Measurements from ENCODE around the gene CEMP1. TPM values are rescaled to one million over a fixed set of nuclear protein-coding genes. Genes with fewer than 3 reads are reported as not detected.

The CEMP1 gene
- polyA plus RNA-seq, 1 of the 3 experiments (the other 2 are of a cell fraction), result not detected

DNA sequence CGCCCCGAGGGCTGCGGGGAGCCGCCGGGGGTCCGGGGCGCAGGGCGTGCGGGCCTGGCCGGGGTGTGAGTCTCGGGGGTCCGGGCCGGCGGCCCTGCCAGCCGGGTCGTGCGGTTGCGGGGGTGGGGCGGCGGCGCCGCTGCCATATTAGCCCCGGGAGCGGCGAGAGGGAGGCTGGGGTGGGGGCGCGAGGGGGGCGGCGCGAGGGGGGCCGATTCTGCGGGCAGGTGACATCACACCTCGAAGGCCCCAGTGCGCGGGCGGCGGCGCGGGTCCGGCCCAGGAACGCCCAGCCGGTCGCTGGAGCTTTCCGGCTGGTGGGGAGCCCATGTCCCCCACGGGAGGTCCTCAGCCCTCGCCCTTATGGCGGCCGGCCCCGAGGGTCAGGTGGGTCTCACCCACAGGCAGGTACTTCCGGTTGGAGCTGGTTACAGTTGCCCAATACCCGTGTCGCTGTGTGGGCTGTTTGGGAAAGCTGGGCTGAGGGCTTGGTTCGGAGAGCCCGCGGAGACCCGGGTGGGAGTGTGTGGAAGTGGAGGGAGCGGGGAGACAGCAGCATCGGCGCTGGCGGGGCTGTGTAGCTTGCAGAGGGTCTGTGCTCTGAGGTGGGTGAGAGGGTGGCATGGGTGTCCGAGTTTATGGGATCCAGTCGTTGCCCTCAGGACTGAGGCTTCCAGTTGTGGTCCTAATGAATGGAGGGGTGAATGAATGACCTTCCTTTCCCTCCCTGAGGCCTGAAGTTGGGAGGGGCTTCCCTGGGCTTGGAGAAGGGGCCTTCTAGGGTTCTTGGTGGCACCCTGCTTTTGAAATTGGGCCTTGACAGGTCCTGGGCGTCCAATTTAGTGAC, 16.7 kb downstream of the CEMP1 start:
- Histone ChIP-seq H3F3A (replicated peaks; ENCODE audit: insufficient read depth) (peaks cover 7% of the 10 kb centered on the region), H3K4me2 (peak overlapping the region; percentile 95), H3K4me1 (ENCODE audit: control insufficient read depth in 1 of 2, insufficient read depth in 2 of 2, low read depth in 1 of 2, low read length in 1 of 2) (peaks cover 15 to 33% of the 10 kb centered on the region in 2 experiments; a peak in 3 of 4 replicates), H3K9me3 (no peaks in the 10 kb centered on the region), H2AFZ (ENCODE audit: low read depth) (no peak overlapping the region), H3K27me3 (ENCODE audit: insufficient read depth) (no peaks in the 10 kb centered on the region), H4K20me1 (ENCODE audit: insufficient read depth) (peaks cover 50% of the 10 kb centered on the region), H3K36me3 (replicated peaks in 1 of 2; ENCODE audit: control insufficient read depth in 1 of 2, insufficient read depth in 2 of 2, low read length in 1 of 2) (peaks cover 0 to 4% of the 10 kb centered on the region in 2 experiments), H3K79me2 (ENCODE audit: insufficient read depth) (peaks cover 58% of the 10 kb centered on the region), H3K9ac (peak overlapping the region; percentile 97), H3K9me2 (no peaks in the 10 kb centered on the region), H3K4me3 (ENCODE audit: low read depth in 2 of 2, low read length in 1 of 2) (peak overlapping the region; percentile 74 to 95), H3K27ac (ENCODE audit: low read depth in 2 of 2, low read length in 1 of 2) (peak overlapping the region; percentile 73 to 90; a peak in 3 of 4 replicates)
- ChIA-PET CTCF (interaction anchor here (0.9 to 6.6 kb wide), 6 partner anchors 13 to 413 kb away, joined by 3 to 41 read pairs (median 4); no protein-coding TSS in a partner anchor), POLR2A (interaction anchor here (0.7 to 1.6 kb wide), 3 partner anchors 18 to 37 kb away, joined by 3 to 7 read pairs (median 3); partner anchors contain the start of gene PDPK1)
- no peak for DNase-seq
- WGBS (ENCODE audit: low lambda C conversion rate), result 4% methylated on average over 19 of the region's 63 CpGs
- TF ChIP-seq FOXJ3 (CRISPR knock-in tag; IDR thresholded peaks at IDR 0.05) (no peak), TAF1 (IDR thresholded peaks at IDR 0.05; ENCODE audit: borderline replicate concordance, low read depth, low read length) (no peak), EZH2phosphoT487 (IDR thresholded peaks at IDR 0.05; ENCODE audit: borderline replicate concordance, low read depth) (no peak)
- TF ChIP-seq, protein P1, sequence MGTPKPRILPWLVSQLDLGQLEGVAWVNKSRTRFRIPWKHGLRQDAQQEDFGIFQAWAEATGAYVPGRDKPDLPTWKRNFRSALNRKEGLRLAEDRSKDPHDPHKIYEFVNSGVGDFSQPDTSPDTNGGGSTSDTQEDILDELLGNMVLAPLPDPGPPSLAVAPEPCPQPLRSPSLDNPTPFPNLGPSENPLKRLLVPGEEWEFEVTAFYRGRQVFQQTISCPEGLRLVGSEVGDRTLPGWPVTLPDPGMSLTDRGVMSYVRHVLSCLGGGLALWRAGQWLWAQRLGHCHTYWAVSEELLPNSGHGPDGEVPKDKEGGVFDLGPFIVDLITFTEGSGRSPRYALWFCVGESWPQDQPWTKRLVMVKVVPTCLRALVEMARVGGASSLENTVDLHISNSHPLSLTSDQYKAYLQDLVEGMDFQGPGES (IDR thresholded peaks at IDR 0.05; ENCODE audit: low read depth, low read length), result no peak

DNA sequence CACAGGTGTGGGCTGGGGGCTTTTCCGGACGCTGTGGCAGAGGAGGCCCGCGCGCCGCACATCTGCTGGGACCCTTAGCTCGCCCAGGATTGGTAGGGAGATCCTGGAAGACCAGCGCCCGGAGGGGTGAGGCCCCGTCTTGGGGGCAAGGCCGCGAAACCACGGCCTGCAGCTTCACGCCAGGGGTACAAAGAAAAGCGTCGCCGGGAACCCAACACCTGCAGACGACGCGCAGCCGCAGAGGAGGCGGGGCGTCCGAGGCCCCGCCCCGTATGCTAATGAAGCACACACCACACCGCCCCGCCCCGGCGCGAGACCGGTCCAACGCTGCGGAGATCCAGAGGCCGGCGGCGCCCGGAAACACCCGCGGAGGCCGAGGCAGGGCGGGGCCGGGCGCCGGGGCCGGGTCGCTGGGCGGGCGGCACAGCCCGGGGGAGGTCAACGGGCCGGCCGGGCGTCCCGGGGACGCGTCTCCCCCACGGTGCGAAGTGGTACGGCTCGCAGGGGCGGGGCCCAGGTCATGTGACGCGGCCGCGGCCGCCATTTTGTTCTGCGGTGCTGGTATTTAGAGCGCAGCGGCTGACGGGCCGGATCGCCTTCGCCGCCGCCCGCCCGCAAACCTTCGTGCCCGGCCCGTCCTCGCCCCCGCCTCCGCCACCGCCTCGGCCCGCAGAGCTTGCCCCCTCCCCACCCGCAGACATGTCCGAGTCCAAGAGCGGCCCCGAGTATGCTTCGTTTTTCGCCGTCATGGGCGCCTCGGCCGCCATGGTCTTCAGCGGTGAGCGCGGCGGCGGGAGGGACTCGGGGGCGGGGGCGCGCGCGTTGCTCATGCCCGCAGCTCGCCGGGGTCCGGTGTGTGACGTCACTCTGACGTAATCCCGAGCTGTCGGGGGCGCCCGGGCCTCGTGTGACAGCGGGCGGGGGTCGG, 17.5 kb downstream of the CEMP1 start, which contains the start of gene ATP6V0C:
TSS of gene ATP6V0C (plus strand) at position 548 of the 928 bp plus-strand sequence. CDS start at position 700, 152 bp downstream.
- ChIA-PET CTCF (interaction anchor here (1.0 to 6.6 kb wide), 6 partner anchors 12 to 175 kb away, joined by 3 to 41 read pairs (median 4); partner anchors contain the start of genes ABCA3 and CCNF), POLR2A (interaction anchor here (0.7 to 1.6 kb wide), 3 partner anchors 19 to 36 kb away, joined by 3 to 7 read pairs (median 3); partner anchors contain the start of gene PDPK1)
- Histone ChIP-seq H3K27me3 (ENCODE audit: insufficient read depth) (no peaks in the 10 kb centered on the region), H3K4me1 (ENCODE audit: control insufficient read depth in 1 of 2, insufficient read depth in 2 of 2, low read depth in 1 of 2, low read length in 1 of 2) (peaks cover 15 to 25% of the 10 kb centered on the region in 2 experiments; a peak in 3 of 4 replicates), H3K9me2 (no peaks in the 10 kb centered on the region), H3K9me3 (no peaks in the 10 kb centered on the region), H3K9ac (peak within 1 kb of the TSS; percentile 97), H3K4me2 (peak within 1 kb of the TSS; percentile 95), H3K36me3 (replicated peaks in 1 of 2; ENCODE audit: control insufficient read depth in 1 of 2, insufficient read depth in 2 of 2, low read length in 1 of 2) (no peaks in the 10 kb centered on the region), H4K20me1 (ENCODE audit: insufficient read depth) (peaks cover 43% of the 10 kb centered on the region), H3K79me2 (ENCODE audit: insufficient read depth) (peaks cover 49% of the 10 kb centered on the region), H3F3A (replicated peaks; ENCODE audit: insufficient read depth) (no peaks in the 10 kb centered on the region), H3K4me3 (ENCODE audit: low read depth in 2 of 2, low read length in 1 of 2) (peak within 1 kb of the TSS; percentile 74 to 95), H3K27ac (ENCODE audit: low read depth in 2 of 2, low read length in 1 of 2) (peak within 1 kb of the TSS; percentile 73 to 90), H2AFZ (ENCODE audit: low read depth) (peak within 1 kb of the TSS; percentile 90)
- WGBS (ENCODE audit: low lambda C conversion rate), result under 1% methylated on average over 35 of the region's 122 CpGs
- peak; percentile 97 for DNase-seq
- TF ChIP-seq CHD2 (IDR thresholded peaks at IDR 0.05; ENCODE audit: low read length, partially characterized antibody), result no peak
- TF ChIP-seq MXI1 (IDR thresholded peaks at IDR 0.05; ENCODE audit: low read depth, low read length), result peak; percentile 38; the same call in 1 of the 2 replicates
- no peak for TF ChIP-seq TCF12 (IDR thresholded peaks at IDR 0.05)
- no peak for TF ChIP-seq JUND (IDR thresholded peaks at IDR 0.05)
- no peak for TF ChIP-seq RXRA (IDR thresholded peaks at IDR 0.05; ENCODE audit: borderline replicate concordance, low read depth)
- TF ChIP-seq, protein P2, sequence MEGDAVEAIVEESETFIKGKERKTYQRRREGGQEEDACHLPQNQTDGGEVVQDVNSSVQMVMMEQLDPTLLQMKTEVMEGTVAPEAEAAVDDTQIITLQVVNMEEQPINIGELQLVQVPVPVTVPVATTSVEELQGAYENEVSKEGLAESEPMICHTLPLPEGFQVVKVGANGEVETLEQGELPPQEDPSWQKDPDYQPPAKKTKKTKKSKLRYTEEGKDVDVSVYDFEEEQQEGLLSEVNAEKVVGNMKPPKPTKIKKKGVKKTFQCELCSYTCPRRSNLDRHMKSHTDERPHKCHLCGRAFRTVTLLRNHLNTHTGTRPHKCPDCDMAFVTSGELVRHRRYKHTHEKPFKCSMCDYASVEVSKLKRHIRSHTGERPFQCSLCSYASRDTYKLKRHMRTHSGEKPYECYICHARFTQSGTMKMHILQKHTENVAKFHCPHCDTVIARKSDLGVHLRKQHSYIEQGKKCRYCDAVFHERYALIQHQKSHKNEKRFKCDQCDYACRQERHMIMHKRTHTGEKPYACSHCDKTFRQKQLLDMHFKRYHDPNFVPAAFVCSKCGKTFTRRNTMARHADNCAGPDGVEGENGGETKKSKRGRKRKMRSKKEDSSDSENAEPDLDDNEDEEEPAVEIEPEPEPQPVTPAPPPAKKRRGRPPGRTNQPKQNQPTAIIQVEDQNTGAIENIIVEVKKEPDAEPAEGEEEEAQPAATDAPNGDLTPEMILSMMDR (IDR thresholded peaks at IDR 0.05), result no peak
- TF ChIP-seq, protein P1 (IDR thresholded peaks at IDR 0.05; ENCODE audit: low read depth, low read length), result no peak
- no peak for TF ChIP-seq GATA2 (CRISPR knock-in tag; IDR thresholded peaks at IDR 0.05)
- TF ChIP-seq, protein P3, sequence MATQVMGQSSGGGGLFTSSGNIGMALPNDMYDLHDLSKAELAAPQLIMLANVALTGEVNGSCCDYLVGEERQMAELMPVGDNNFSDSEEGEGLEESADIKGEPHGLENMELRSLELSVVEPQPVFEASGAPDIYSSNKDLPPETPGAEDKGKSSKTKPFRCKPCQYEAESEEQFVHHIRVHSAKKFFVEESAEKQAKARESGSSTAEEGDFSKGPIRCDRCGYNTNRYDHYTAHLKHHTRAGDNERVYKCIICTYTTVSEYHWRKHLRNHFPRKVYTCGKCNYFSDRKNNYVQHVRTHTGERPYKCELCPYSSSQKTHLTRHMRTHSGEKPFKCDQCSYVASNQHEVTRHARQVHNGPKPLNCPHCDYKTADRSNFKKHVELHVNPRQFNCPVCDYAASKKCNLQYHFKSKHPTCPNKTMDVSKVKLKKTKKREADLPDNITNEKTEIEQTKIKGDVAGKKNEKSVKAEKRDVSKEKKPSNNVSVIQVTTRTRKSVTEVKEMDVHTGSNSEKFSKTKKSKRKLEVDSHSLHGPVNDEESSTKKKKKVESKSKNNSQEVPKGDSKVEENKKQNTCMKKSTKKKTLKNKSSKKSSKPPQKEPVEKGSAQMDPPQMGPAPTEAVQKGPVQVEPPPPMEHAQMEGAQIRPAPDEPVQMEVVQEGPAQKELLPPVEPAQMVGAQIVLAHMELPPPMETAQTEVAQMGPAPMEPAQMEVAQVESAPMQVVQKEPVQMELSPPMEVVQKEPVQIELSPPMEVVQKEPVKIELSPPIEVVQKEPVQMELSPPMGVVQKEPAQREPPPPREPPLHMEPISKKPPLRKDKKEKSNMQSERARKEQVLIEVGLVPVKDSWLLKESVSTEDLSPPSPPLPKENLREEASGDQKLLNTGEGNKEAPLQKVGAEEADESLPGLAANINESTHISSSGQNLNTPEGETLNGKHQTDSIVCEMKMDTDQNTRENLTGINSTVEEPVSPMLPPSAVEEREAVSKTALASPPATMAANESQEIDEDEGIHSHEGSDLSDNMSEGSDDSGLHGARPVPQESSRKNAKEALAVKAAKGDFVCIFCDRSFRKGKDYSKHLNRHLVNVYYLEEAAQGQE (IDR thresholded peaks at IDR 0.05; ENCODE audit: low read depth, low read length), result no peak
- TF ChIP-seq EP300 (IDR thresholded peaks at IDR 0.05; ENCODE audit: borderline replicate concordance in 1 of 2, low read depth in 1 of 2, low read length in 1 of 2), result no peak

All from SK-N-SH (cell line).